Neuronal stem cell (in vitro differentiated cells): Measurements from ENCODE around the gene SLC25A3. TPM values are rescaled to one million over a fixed set of nuclear protein-coding genes. Genes with fewer than 3 reads are reported as not detected.

Experiments used
- DNase-seq: peaks from one replicate; pipeline ENCODE4 v3.0.0-alpha.2; 2013; ENCODE audit warnings: low spot score
- H2AFZ ChIP-seq: one replicate; pipeline ENCODE4 v1.6.1; 2013; ENCODE audit warnings: mild to moderate bottlenecking, low read length, inconsistent platforms
- H2AK5ac ChIP-seq: 2 replicates; pipeline ENCODE4 v1.6.1; 2013; ENCODE audit warnings: low read depth, mild to moderate bottlenecking, inconsistent platforms, low read length, moderate library complexity, mixed read lengths
- H2BK120ac ChIP-seq: 2 replicates; pipeline ENCODE4 v1.6.1; 2013; ENCODE audit warnings: low read depth, mild to moderate bottlenecking, inconsistent platforms, low read length, moderate library complexity, mixed read lengths
- H2BK12ac ChIP-seq: one replicate; pipeline ENCODE4 v1.6.1; 2013; ENCODE audit warnings: low read length, inconsistent platforms
- H2BK15ac ChIP-seq: 2 replicates; pipeline ENCODE4 v1.6.1; 2013; ENCODE audit warnings: mild to moderate bottlenecking, low read length, inconsistent platforms, mixed read lengths
- H2BK5ac ChIP-seq: one replicate; pipeline ENCODE4 v1.6.1; 2013; ENCODE audit warnings: inconsistent platforms, mild to moderate bottlenecking, low read length, moderate library complexity
- H3K14ac ChIP-seq: one replicate; pipeline ENCODE4 v1.6.1; 2013; ENCODE audit warnings: low read length, inconsistent platforms
- H3K18ac ChIP-seq: 2 replicates; pipeline ENCODE4 v1.6.1; 2013; ENCODE audit warnings: low read length, inconsistent platforms
- H3K23ac ChIP-seq: 2 replicates; pipeline ENCODE4 v1.6.1; 2013; ENCODE audit warnings: low read depth, mild to moderate bottlenecking, mixed read lengths, low read length, inconsistent platforms; ENCODE audit not compliant: poor library complexity
- H3K27ac ChIP-seq: replicated peaks from 3 replicates; pipeline ENCODE4 v1.5.1; 2013; ENCODE audit warnings: low read length, inconsistent platforms
- H3K27me3 ChIP-seq, 3 experiments: 2 replicates each; pipeline ENCODE4 v1.6.1; 2013; ENCODE audit warnings: low read length in 3 of 3, mild to moderate bottlenecking in 2 of 3, inconsistent platforms in 1 of 3, low read depth in 1 of 3, mixed read lengths in 1 of 3, moderate library complexity in 1 of 3; ENCODE audit not compliant: control insufficient read depth in 3 of 3, insufficient read depth in 3 of 3
- H3K36me3 ChIP-seq, 2 donors: replicated peaks in 1 of 2; 2 replicates each; pipeline ENCODE4 v1.6.1; 2013; ENCODE audit warnings: low read length in 2 of 2; ENCODE audit not compliant: control insufficient read depth in 2 of 2, insufficient read depth in 2 of 2
- H3K4ac ChIP-seq: 2 replicates; pipeline ENCODE4 v1.6.1; 2013; ENCODE audit warnings: inconsistent platforms, mild to moderate bottlenecking, low read length, moderate library complexity
- H3K4me1 ChIP-seq, 2 donors: 1 replicate in 1 of 2; 2 replicates in 1 of 2; pipeline ENCODE4 v1.6.1; 2013; ENCODE audit warnings: low read length in 2 of 2, low read depth in 1 of 2; ENCODE audit not compliant: control insufficient read depth in 2 of 2, insufficient read depth in 1 of 2
- H3K4me2 ChIP-seq: one replicate; pipeline ENCODE4 v1.6.1; 2013; ENCODE audit warnings: mild to moderate bottlenecking, low read length, inconsistent platforms; ENCODE audit not compliant: insufficient read depth, poor library complexity, severe bottlenecking
- H3K4me3 ChIP-seq, 2 donors: 2 replicates each; pipeline ENCODE4 v1.5.1; 2013; ENCODE audit warnings: low read length in 2 of 2, mild to moderate bottlenecking in 2 of 2, inconsistent platforms in 1 of 2, moderate library complexity in 1 of 2
- H3K79me1 ChIP-seq: one replicate; pipeline ENCODE4 v1.6.1; 2013; ENCODE audit warnings: low read depth, mild to moderate bottlenecking, inconsistent platforms, low read length, moderate library complexity
- H3K9ac ChIP-seq: one replicate; pipeline ENCODE4 v1.6.1; 2013; ENCODE audit warnings: mild to moderate bottlenecking, low read depth, low read length, inconsistent platforms; ENCODE audit not compliant: poor library complexity
- H3K9me3 ChIP-seq, 2 donors: replicated peaks in 1 of 2; 2 replicates each; pipeline versions ENCODE3 to v1.6.1; 2013; ENCODE audit warnings: low read length in 2 of 2, mild to moderate bottlenecking in 2 of 2, inconsistent platforms in 1 of 2, low read depth in 1 of 2, mixed read lengths in 1 of 2, moderate library complexity in 1 of 2; ENCODE audit not compliant: control insufficient read depth in 2 of 2, insufficient read depth in 1 of 2
- H4K8ac ChIP-seq: one replicate; pipeline ENCODE4 v1.6.1; 2013; ENCODE audit warnings: low read depth, mild to moderate bottlenecking, inconsistent platforms, low read length, moderate library complexity
- H4K91ac ChIP-seq: one replicate; pipeline ENCODE4 v1.6.1; 2013; ENCODE audit warnings: low read length, low read depth, mild to moderate bottlenecking, inconsistent platforms; ENCODE audit not compliant: poor library complexity
- WGBS, 2 donors: extraction: QIAGEN DNeasy Blood & Tissue Kit; methylation state at CpG; one replicate each; pipeline ENCODE4 v1.1.7; 2013; ENCODE audit warnings: missing lambda C conversion rate in 2 of 2, mixed read lengths in 1 of 2; ENCODE audit not compliant: insufficient read length in 2 of 2, insufficient replicate concordance in 1 of 2; ENCODE audit errors: extremely low coverage in 2 of 2; 5-methylcytosine and 5-hydroxymethylcytosine counted together
- polyA plus RNA-seq, 2 experiments: library from polyadenylated mRNA; stranded (reverse); fragments of 200-250 nt; gene quantifications; one replicate each; pipeline ENCODE4 v1.2.3, GENCODE V29; 2013

Gene SLC25A3
- polyA plus RNA-seq (2013, experiment 1 of 2) = 762 TPM
- polyA plus RNA-seq (2013, experiment 2 of 2) = 724 TPM

GRCh38 chr12:98593351-98594049 is at the start of gene SLC25A3:
TSS of gene SLC25A3 (plus strand) at chr12:98593686. CDS start at chr12:98593979, 293 bp downstream.
- Histone ChIP-seq H3K27me3 (no peaks in the 10 kb centered on the region), H4K8ac (no peak within 1 kb of the TSS), H3K4me2 (peak within 1 kb of the TSS; percentile 68), H3K9me3 (no peaks in the 10 kb centered on the region), H2BK5ac (peak within 1 kb of the TSS; percentile 96), H3K4me1 (peaks cover 6 to 10% of the 10 kb centered on the region in 2 donors), H2BK120ac (no peak within 1 kb of the TSS), H3K14ac (peak within 1 kb of the TSS; percentile 76), H3K18ac (peak within 1 kb of the TSS; percentile 94), H2AFZ (peak within 1 kb of the TSS; percentile 80), H3K27ac (peak within 1 kb of the TSS; percentile 44), H3K4ac (peak within 1 kb of the TSS; percentile 98), H3K9ac (peak within 1 kb of the TSS; percentile 100), H3K23ac (peak within 1 kb of the TSS; percentile 76), H2BK12ac (peak within 1 kb of the TSS; percentile 18), H3K36me3 (peaks cover 13 to 34% of the 10 kb centered on the region in 2 donors), H3K79me1 (peaks cover 8% of the 10 kb centered on the region), H2BK15ac (no peak within 1 kb of the TSS), H3K4me3 (peak within 1 kb of the TSS; percentile 98 to 99), H4K91ac (no peak within 1 kb of the TSS), H2AK5ac (peak within 1 kb of the TSS; percentile 92)
- WGBS, 2 donors = no CpG with 5 or more reads among the region's 67 CpGs
- DNase-seq = peak; percentile 97

GRCh38 chr12:98543701-98544100 is 49.8 kb upstream of the SLC25A3 start:
- Histone ChIP-seq H2BK5ac (no peak overlapping the region), H3K14ac (no peak overlapping the region), H3K4me1 (no peaks in the 10 kb centered on the region), H3K4me3 (no peak overlapping the region), H3K36me3 (peaks cover 8 to 96% of the 10 kb centered on the region in 2 donors), H4K91ac (no peak overlapping the region), H3K4ac (no peak overlapping the region), H3K27me3 (no peaks in the 10 kb centered on the region), H2BK120ac (no peak overlapping the region), H3K9me3 (no peaks in the 10 kb centered on the region), H3K18ac (no peak overlapping the region), H4K8ac (no peak overlapping the region), H2BK15ac (no peak overlapping the region), H2BK12ac (no peak overlapping the region), H3K79me1 (peaks cover 2% of the 10 kb centered on the region), H2AFZ (no peak overlapping the region), H2AK5ac (no peak overlapping the region), H3K23ac (no peak overlapping the region), H3K27ac (no peak overlapping the region), H3K4me2 (no peak overlapping the region), H3K9ac (no peak overlapping the region)
- no peak for DNase-seq

- Histone ChIP-seq H3K27ac (no peak overlapping the region), H3K4ac (no peak overlapping the region), H3K9me3 (no peaks in the 10 kb centered on the region), H2BK120ac (no peak overlapping the region), H3K23ac (no peak overlapping the region), H3K4me3 (no peak overlapping the region), H4K8ac (no peak overlapping the region), H3K79me1 (peaks cover 2% of the 10 kb centered on the region), H3K14ac (no peak overlapping the region), H2AFZ (no peak overlapping the region), H3K18ac (no peak overlapping the region), H4K91ac (no peak overlapping the region), H2BK15ac (no peak overlapping the region), H3K4me2 (no peak overlapping the region), H3K4me1 (no peaks in the 10 kb centered on the region), H2BK12ac (no peak overlapping the region), H2BK5ac (no peak overlapping the region), H3K9ac (no peak overlapping the region), H3K27me3 (no peaks in the 10 kb centered on the region), H3K36me3 (peaks cover 8 to 98% of the 10 kb centered on the region in 2 donors), H2AK5ac (no peak overlapping the region)
- DNase-seq = no peak
- WGBS, 2 donors = no CpG with 5 or more reads among the region's 1 CpG
These were observed 48.7 kb upstream of the SLC25A3 start for GRCh38 chr12:98544751-98545150.

DNA sequence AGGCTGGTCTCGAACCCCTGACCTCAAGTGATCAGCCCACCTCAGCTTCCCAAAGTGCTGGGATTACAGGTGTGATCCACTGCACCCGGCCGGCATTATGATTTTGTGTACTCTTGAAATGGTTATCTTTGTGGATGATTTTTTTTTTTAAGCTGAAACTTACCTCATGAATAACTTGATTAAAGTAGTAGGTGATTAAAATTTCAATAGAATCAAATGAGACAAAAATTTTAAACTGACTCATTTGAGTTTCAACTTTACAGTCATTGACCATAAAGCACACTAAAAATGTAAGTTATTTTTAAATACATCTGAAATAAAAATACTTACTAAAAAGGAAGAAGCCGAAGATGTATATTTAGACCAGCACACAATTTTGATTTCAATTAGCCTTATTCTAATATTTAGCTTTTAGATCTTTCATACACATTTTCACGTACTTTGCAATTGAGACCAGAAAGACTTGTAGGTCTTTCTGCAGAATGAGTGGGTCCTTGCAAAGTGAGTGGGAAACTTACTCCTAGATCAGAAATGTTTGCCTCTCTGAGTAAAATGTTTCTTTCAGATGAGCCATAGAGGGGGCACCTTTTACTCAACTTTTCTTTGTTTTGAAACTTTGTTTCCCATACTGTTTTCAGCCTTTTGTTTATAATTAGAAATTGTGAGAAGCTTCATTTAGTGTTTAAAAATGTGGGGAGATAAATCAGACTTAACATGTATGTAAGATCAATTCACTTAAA is 43.9 kb upstream of the SLC25A3 start:
- Histone ChIP-seq H3K18ac (no peak overlapping the region), H3K4me1 (no peaks in the 10 kb centered on the region), H3K79me1 (no peaks in the 10 kb centered on the region), H3K4me3 (no peak overlapping the region), H2BK15ac (no peak overlapping the region), H3K9me3 (no peaks in the 10 kb centered on the region), H3K4me2 (no peak overlapping the region), H3K36me3 (peaks cover 8 to 76% of the 10 kb centered on the region in 2 donors), H3K9ac (no peak overlapping the region), H2AK5ac (no peak overlapping the region), H2BK120ac (no peak overlapping the region), H4K91ac (no peak overlapping the region), H4K8ac (no peak overlapping the region), H3K14ac (no peak overlapping the region), H2AFZ (no peak overlapping the region), H3K23ac (no peak overlapping the region), H2BK12ac (no peak overlapping the region), H3K27me3 (no peaks in the 10 kb centered on the region), H3K4ac (no peak overlapping the region), H2BK5ac (no peak overlapping the region), H3K27ac (no peak overlapping the region)
- no peak for DNase-seq
- WGBS, 2 donors = no CpG with 5 or more reads among the region's 5 CpGs
